ENCODE results near the gene VPS36.
A peak's percentile ranks its signal among the peaks of the same experiment; 100 is the strongest.

The VPS36 gene

DNA sequence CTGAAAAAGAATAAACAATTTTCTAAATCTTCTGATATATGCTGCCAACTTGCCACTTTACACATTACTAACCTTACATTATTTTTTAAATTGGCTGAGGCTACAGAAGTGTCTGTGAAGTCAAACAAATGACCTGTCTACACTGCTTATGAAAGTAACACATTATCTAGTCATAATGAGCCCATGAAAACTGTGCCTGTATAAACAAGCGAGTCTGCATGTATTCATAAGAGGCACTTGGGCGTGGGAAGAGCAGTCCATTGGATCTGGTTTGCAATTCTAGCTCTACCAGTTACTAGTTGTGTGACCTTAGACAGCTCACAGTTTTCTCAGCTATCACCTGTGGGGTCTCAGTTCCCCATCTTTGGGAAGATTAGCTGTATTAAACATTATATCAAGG, 3.1 kb downstream of the VPS36 start:
- Histone ChIP-seq H3K9me3 (ENCODE audit: severe bottlenecking) (no peaks in the 10 kb centered on the region), H3K27me3 (ENCODE audit: insufficient read depth, low read depth, severe bottlenecking) (no peaks in the 10 kb centered on the region), H3K4me3 (ENCODE audit: low read depth, low read length) (no peak overlapping the region), H3K27ac (no peak overlapping the region), H3K36me3 (no peaks in the 10 kb centered on the region)
- DNase-seq, result no peak
- TF ChIP-seq, protein P1, sequence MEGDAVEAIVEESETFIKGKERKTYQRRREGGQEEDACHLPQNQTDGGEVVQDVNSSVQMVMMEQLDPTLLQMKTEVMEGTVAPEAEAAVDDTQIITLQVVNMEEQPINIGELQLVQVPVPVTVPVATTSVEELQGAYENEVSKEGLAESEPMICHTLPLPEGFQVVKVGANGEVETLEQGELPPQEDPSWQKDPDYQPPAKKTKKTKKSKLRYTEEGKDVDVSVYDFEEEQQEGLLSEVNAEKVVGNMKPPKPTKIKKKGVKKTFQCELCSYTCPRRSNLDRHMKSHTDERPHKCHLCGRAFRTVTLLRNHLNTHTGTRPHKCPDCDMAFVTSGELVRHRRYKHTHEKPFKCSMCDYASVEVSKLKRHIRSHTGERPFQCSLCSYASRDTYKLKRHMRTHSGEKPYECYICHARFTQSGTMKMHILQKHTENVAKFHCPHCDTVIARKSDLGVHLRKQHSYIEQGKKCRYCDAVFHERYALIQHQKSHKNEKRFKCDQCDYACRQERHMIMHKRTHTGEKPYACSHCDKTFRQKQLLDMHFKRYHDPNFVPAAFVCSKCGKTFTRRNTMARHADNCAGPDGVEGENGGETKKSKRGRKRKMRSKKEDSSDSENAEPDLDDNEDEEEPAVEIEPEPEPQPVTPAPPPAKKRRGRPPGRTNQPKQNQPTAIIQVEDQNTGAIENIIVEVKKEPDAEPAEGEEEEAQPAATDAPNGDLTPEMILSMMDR (IDR thresholded peaks at IDR 0.05; ENCODE audit: low read depth, low read length), result no peak

DNA sequence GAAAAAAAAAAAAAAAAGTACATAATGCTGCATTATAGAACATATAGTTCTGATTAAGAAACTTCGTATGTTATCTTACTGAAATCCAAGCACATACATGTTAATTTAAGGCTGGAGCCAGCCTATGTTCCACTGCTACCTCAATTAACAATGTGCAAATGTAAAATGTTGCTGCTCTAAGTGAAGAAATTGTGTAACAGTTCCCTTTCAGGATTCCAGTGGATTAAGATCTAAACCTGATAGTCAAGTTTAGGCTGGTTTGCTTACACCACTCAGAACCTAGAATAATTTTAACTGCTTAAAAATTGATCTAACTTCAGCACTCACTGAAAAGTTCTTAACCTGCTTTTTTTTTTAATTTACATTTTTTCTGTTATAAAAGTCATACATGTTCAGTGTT, 4.2 kb downstream of the VPS36 start:
- DNase-seq, result no peak
- H3K27ac ChIP-seq, result no peak overlapping the region
- no peaks in the 10 kb centered on the region; the same call in 1 of the 2 replicates for H3K36me3 ChIP-seq
- H3K9me3 ChIP-seq (ENCODE audit: severe bottlenecking), result no peaks in the 10 kb centered on the region
- H3K27me3 ChIP-seq (ENCODE audit: insufficient read depth, low read depth, severe bottlenecking), result no peaks in the 10 kb centered on the region
- H3K4me3 ChIP-seq (ENCODE audit: low read depth, low read length), result no peak overlapping the region
- TF ChIP-seq, protein P1 (IDR thresholded peaks at IDR 0.05; ENCODE audit: low read depth, low read length), result no peak

DNA sequence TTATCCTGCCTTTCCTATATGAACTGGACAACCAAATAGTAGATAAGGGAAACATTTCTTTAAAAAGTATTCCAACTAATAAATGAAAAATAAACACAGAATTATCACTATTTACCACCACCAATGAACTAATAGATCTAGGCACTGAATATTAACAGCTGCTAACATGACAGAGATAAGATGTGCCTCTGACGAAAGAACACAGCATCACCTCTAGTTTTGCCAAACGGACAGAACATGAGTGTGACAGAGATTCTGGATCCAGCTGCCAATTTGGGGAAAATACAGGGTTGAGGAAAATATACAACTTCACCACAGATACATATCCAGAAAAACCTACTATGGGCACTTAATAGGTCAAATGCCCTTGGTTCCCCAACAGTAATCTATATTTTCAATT, 18.0 kb downstream of the VPS36 start:
- no peaks in the 10 kb centered on the region for H3K27me3 ChIP-seq (ENCODE audit: insufficient read depth, low read depth, severe bottlenecking)
- peaks cover 4% of the 10 kb centered on the region for H3K36me3 ChIP-seq
- no peaks in the 10 kb centered on the region for H3K9me3 ChIP-seq (ENCODE audit: severe bottlenecking)
- no peak overlapping the region for H3K27ac ChIP-seq
- DNase-seq, result no peak
- no peak overlapping the region for H3K4me3 ChIP-seq (ENCODE audit: low read depth, low read length)
- TF ChIP-seq, protein P1 (IDR thresholded peaks at IDR 0.05; ENCODE audit: low read depth, low read length), result no peak

DNA sequence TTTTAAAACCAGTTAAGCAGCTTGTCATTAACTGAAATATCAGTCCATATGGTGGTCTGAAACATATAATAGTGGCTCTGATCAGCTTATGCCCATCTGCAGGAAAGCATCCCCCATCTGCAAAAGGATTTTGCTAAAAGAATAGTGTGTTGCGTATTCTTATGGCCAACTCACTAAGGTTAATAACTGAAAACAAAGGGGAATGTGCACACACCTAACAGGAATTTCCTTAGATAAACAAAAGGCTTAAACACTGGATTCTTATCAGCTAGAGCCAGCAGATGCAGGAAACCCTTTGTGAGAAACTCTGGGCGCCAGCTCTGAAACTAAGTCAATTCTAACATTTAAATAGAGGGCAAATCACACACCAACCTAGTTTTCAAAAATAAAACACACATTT, 22.1 kb downstream of the VPS36 start:
- Histone ChIP-seq H3K27ac (peak overlapping the region; percentile 78), H3K36me3 (no peaks in the 10 kb centered on the region; the same call in 1 of the 2 replicates), H3K4me3 (ENCODE audit: low read depth, low read length) (no peak overlapping the region), H3K9me3 (ENCODE audit: severe bottlenecking) (no peaks in the 10 kb centered on the region), H3K27me3 (ENCODE audit: insufficient read depth, low read depth, severe bottlenecking) (no peaks in the 10 kb centered on the region)
- TF ChIP-seq, protein P1 (IDR thresholded peaks at IDR 0.05; ENCODE audit: low read depth, low read length), result no peak
- DNase-seq, result no peak

DNA sequence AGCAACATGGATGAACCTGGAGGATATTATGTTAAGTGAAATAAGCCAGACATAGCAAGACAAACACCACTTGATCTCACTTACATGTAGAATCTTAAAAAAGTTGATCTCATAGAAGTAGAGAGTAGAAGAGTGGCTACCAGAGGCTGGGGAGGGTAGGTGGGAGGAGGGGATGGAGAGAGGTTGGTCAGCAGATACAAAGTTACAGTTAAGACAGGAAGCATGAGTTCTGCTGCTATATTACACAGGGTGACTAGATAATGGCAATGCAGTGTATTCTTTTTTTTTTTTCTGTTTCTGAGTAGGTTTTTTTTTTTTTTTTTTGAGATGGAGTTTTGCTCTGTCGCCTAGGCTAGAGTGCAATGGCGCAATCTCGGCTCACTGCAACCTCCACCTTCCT, 29.2 kb downstream of the VPS36 start:
- Histone ChIP-seq H3K27ac (no peak overlapping the region), H3K27me3 (ENCODE audit: insufficient read depth, low read depth, severe bottlenecking) (no peaks in the 10 kb centered on the region), H3K9me3 (ENCODE audit: severe bottlenecking) (no peaks in the 10 kb centered on the region), H3K36me3 (no peaks in the 10 kb centered on the region; the same call in 1 of the 2 replicates), H3K4me3 (ENCODE audit: low read depth, low read length) (no peak overlapping the region)
- no peak for DNase-seq
- TF ChIP-seq, protein P1 (IDR thresholded peaks at IDR 0.05; ENCODE audit: low read depth, low read length), result no peak

DNA sequence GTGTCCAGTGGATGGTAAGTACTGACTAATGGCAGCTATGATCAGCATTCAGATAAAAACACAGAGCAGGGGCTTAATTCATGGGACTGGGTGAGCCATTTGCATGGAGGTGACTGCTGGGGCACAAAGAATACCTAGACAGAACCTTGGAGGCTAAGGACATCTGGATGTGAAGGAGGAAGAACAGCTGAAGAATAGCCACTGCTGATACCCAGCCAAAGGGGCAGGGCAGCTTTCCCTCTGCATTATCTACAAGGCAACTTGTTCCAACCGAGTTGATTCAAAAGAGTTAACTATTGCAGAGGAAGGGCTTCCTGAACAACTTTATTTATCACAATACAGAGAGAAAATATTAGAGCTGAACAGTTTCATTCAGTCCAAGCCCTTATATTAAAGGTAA, 31.4 kb downstream of the VPS36 start:
- no peaks in the 10 kb centered on the region for H3K27me3 ChIP-seq (ENCODE audit: insufficient read depth, low read depth, severe bottlenecking)
- no peak overlapping the region for H3K27ac ChIP-seq
- H3K4me3 ChIP-seq (ENCODE audit: low read depth, low read length), result no peak overlapping the region
- no peaks in the 10 kb centered on the region for H3K36me3 ChIP-seq
- no peak for DNase-seq
- TF ChIP-seq, protein P1 (IDR thresholded peaks at IDR 0.05; ENCODE audit: low read depth, low read length), result no peak
- no peaks in the 10 kb centered on the region for H3K9me3 ChIP-seq (ENCODE audit: severe bottlenecking)
